Measurements from ENCODE around the gene SRSF3.
"Not testable (repeated sequence)": the region's sequence is repeated elsewhere in the genome, so short reads cannot be mapped to it uniquely, and the experiment has no call there.

The SRSF3 gene

DNA sequence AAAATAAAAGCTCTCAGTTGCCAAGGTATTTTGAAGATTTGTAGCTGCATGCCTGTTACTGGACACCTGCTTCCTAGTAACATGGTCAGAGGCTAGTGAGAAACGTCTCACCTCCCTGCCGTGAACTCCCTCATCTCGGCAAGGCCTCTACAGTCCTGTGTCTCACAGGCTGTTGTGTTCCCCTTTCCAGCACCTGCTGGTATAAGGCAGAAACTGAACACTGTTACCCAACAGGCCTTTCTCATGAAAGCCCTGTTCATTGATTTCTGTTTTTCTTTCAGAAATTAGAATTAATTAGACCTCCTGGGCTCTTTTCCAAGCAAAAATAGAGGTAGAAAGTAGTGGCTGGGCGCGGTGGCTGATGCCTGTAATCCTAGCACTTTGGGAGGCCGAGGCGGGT lies 17.6 kb upstream of the SRSF3 start:
- no peak for DNase-seq (ENCODE audit: low read depth)

DNA sequence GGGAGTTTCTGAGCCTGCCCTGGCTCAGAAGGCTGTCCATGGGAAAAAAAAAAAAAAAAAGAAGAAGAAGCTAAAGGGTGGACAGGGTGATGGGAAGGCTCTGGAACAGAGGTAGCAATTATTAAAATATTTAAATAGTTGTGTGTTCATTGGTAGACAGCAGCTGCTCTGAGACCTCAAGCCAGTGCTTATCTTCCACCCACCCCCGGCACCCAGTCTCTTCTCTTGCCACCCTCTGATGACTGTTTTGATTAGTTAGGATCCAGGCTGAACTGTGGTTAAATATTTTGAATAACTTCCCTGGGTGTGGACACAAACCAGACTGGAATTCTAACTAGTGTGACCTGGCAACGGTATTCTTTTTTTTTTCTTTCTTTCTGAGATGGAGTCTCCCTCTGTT lies 16.9 kb upstream of the SRSF3 start:
- DNase-seq (ENCODE audit: low read depth): peak; percentile 95

DNA sequence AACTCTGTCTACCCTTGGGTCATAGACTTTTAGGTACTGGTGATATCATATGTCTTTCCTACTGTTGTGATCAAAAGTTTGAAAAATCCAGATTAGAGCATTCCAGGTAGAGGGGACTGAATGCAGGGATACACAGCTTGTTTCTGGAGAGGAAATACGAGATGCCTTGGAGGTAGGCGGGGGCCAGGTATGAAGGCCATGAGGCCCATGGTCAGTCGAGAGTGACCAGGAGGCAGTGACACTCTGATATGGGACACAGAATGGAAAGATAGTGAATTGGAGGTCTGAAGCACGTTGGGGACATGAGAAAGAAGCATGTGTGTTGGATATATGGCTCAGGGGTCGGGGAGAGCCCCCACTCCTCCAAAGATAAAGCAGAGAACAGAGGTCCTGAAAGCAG lies 16.1 kb upstream of the SRSF3 start:
- DNase-seq (ENCODE audit: low read depth): no peak

DNA sequence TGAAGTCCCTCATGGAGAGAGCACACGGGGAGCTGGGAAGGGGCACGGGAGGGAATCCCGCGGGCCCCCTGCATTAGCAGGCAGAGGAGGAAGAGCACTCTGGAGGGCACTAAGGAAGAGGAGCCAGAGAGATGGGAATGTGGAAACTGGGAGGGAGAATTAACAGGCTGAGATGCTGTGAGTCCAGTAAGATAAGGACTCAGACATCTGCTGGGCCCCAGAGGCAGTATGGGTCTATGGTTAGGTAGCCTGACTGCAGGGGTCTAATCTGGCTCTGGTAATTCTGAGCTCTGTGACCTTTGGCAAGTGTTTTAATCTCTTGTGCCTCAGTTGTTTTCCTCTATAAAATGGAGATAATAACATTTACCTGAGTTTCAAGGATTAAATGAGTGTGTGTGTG lies 15.7 kb upstream of the SRSF3 start:
- no peak for DNase-seq (ENCODE audit: low read depth)

DNA sequence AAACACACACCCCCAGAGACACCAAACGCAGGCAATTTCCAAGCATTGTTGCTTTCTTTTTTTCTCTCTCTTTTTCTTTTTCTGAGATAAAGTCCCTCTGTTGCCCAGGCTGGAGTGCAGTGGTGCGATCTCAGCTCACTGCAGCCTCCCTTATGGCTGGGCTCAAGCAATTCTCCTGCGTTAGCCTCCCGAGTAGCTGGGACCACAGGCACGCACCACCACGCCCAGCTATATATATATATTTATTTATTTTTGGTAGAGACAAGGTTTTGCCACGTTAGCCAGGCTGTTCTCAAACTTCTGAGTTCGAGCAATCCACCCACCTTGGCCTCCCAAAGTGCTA lies 14.0 kb upstream of the SRSF3 start:
- DNase-seq (ENCODE audit: low read depth): no peak

DNA sequence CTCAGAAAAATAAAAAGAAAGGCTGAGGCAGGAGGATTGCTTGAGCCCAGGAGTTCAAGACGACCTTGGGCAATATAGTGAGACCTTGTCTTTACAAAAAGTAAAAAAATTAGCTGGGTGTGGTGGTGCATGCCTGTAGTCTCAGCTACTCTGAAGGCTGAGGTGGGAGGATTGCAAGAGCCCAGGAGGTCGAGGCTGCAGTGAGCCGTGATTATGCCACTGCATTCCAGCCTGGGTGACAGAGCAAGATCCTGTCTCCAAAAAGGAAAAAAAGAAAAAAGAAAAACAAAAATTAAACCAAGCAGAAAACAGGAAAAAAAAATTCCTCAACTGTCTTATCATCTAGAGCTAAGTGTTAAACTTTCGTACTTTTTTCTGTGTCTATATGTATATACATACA lies 12.4 kb upstream of the SRSF3 start:
- peak; percentile 63 for DNase-seq (ENCODE audit: low read depth)

DNA sequence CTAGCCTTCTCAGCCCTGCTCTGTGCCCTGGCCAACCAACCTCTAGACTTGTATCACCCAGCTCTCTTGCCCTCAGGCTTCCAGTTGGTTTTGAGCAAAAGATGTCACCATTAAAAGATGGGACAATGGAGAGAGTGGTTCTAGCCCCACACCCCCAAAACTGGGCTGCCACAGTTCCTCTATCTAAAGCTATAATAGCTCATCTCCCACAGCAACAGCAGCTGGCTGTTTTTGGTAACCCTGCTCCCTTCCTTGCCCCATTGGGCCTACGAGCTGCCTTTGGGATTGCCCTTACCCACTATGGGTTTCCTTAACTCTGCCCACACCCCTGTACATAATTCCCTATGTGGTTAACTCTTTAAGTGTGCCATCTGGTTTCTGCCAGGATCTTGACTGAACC lies 7.6 kb upstream of the SRSF3 start:
- DNase-seq (ENCODE audit: low read depth): no peak

DNA sequence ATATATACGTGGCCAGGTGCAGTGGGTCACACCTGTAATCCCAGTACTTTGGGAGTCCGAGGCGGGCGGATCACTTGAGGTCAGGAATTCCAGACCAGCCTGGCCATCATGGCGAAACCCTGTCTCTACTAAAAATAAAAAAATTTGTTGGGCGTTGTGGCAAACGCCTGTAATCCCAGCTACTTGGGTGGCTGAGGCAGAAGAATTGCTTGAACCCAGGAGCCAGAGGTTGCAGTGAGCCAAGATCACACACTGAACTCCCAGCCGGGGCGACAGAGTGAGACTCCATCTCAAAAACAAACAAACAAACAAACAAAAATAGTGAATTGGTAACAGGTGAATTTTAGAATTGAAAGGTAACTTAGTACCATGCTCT lies 5.1 kb upstream of the SRSF3 start:
- not testable (repeated sequence) for DNase-seq (ENCODE audit: low read depth)

DNA sequence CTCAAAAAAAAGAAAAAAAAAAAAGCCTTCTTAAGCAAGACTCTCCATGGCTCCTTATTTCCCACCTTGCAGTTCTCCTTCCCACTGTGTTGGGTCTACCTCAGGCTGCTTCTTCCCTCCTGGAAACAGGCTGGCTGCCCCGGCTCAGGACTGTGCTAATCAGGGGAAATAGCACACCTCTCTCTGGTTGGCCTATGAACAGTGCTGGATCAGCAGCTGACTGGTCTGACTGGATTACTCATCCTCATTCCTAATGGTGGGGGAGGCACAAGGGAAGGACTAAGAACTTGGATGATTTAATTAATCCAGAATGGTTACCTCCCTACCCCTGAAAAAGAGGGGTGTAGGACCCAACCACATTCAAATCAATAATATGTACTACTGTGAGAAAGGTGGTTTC lies 3.9 kb upstream of the SRSF3 start:
- peak; percentile 89 for DNase-seq (ENCODE audit: low read depth)

DNA sequence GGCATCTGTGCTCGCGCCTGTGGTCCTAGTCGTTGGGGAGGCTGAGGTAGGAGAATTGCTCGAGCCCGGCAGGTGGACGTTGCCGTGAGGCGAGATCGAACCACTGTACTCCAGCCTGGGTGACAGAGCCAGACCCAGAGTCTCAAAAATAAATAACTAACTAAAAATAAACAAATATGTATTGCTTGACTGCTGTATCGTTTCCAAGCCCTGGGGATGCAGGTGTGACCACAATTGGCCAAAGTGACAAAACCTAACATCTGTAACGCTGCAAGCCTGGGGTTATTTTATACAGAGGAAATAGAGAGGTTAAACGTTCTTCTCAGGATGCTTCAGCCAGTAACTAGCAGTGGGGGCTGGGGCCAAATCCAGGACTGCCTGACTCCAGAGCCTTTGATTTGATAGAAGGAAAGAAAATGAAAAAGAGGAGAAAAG lies 1.9 kb upstream of the SRSF3 start:
- no peak for DNase-seq (ENCODE audit: low read depth)

DNA sequence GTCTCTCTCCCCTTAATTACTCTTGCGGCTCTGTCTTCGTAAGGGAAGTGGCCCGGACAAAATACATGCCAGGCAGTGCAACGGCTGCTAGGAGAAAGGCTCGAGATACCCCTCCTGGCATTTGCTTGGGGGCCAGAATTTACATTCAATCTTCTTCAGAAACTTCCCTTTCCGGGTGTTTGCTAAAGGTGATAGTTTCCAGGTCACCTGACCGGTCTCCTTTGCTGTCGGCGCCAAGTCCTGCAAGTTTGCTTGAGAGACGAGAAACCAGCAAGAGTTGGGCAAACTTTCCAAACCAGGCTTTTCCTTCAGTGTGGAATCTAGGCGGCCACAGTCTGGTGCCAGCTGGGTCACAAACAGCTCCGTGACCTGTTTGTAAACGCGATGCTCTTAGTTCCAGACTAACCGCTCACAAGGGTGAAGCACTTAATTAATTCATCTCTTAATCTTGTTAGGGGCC lies 563 bp upstream of the SRSF3 start:
- DNase-seq (ENCODE audit: low read depth): peak; percentile 67

DNA sequence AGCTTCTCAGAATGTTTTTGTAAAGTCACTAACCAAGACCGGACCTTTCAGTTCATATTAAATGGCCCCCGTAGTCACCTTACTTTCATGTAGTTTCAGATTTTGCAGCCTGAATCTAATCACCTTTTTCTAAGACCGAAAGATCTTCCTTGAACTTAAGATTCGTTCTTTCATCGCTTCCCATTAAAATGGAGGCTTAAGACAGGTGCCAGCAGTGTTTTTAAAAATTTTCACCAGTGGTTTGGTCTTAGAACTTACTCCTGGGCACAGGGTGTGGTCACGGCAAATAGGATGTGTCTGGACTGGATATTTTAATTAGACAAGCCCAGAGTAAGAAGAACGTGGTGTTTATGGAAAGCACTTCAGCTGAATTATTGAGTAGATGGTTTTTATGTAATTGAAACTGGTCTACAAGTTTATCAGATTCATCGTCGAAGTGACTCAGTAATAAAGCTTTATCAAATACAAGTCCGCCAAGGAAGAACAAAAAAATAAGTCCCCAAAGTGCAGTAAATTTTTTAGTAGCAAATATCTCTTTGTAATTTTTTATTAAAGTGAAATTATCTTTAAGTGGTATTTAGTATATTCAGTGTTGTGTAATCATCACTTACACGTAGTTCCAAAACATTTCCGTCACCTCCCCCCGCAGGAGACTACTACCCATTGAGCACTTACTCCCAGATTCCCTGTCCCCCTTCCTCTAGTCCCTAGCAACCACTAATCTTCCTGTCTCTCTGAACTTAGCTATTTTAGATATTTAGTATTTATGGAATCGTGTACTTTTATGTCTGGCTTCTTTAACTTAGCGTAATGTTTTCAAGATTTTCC lies 868 bp downstream of the SRSF3 start:
- DNase-seq (ENCODE audit: low read depth): peak; percentile 75

DNA sequence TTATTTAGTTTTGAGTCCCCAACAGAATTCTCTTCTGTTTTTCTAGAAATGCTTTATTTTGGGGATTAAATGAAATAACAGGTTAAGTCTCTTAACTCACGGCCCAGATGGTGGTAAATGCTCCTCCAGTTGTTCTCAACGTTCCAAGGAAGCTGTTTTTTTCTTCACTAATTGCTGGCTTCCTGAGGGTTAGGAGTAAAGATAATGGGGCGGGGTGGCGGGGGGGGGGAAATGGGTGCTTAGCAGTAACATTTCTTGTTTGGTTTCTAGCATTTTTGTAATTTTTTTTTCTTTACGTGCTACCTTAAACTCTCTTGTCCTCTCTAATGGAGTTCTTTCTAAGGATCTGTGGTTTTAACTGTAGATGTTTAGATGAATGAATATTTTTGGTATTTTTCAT lies 2.2 kb downstream of the SRSF3 start:
- peak; percentile 75 for DNase-seq (ENCODE audit: low read depth)

DNA sequence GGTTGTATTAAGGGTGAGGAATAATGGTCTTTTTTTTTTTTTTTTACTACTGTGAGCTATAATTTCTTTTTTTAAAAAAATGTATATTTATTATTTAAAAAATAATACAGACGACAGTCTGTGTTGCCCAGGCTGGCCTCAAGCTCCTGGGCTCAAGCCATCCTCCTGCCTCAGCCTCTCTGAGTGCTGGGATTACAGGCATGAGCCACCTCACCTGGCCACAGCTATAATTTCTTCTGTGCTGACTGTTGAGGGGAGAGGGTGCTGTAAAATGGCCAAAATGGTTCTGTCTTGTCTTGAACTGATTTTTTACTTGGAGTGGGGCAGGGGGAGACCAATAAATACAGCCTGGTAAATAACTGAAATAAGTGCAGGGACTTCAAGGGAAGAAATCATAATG lies 3.6 kb downstream of the SRSF3 start:
- DNase-seq (ENCODE audit: low read depth): no peak

DNA sequence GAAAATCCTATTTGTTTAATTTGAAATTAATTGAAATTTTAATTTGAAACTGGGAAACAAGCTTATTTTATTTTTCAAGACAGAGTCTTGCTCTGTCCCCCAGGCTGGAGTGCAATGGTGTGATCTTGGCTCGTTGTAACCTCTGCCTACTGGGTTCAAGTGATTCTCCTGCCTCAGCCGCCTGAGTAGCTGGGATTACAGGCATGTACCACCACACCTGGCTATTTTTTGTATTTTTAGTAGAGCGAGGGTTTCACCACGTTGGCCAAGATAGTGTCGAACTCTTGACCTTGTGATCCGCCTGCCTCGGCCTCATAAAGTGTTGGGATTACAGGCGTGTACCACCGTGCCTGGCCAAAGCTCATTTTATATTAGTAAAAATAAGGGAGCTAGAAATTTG lies 4.2 kb downstream of the SRSF3 start:
- DNase-seq (ENCODE audit: low read depth): no peak

DNA sequence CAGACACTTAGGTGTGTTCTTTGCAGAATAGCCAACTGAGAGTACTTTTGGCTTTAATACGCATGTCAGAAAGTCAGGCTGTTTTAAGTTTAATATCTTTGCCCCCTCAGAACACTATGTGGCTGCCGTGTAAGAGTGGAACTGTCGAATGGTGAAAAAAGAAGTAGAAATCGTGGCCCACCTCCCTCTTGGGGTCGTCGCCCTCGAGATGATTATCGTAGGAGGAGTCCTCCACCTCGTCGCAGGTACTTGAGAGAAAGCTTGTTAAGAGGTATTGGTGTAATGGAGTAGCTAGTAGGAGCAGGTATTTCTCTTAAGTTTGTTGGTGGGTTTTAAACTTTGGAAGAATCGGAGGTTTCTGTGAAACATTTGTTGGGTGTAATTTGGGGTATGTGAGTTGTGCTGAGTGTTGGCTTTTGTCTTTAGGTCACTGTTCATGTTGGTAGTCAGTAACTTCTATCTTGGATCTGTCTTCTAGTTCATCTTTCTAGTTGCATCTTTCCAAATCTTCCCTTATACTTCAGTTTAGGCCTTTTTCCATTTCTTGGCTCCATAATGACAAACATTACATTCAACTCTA lies 4.7 kb downstream of the SRSF3 start:
- DNase-seq (ENCODE audit: low read depth): no peak

DNA sequence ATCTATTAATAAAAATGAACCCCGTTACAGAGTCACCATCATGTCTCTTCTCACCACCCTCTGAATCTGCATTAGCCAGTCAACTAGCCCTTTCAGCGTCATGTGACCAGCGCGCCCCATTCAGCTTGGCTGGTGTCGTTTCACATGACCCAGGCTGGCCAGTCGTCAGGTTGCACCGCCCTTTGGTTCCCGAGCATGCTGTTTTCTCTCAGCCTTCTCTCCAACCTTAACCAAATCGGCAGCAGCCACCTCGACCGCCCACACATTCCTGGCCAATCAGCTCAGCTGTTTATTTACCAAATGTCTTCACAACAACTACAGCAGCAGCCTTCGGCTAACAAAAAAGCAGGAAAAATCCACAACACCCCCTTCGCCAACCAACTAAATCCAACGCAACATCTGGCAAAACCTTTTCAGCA lies 5.6 kb downstream of the SRSF3 start:
- DNase-seq (ENCODE audit: low read depth): peak; percentile 58

DNA sequence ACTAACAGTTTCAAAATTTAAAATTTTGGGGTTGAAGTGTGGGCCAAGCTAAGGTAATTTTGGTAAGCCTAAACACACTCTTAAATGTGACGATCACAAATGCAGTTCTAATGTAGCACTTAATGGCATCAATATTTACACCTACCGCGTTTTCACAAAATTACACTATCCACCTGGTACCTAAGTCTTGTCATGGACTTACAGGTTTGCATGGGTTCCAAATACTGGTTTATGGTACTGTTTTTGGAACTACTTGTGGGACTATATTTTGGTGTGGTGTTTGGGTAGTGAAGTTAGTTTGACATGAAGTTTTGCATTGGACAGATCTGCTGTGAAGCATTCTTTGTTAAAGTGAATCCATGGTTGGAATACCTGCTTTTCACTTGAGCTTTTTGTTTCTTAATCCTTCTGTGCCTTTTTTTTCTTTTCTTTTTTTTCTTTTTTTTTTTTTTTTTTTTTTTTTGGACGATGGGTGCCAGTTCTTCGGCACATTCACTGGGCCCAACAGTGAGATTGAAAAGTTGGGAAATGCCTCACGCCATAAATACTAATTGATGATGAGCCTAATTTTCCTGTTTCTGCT lies 6.5 kb downstream of the SRSF3 start:
- DNase-seq (ENCODE audit: low read depth): no peak

DNA sequence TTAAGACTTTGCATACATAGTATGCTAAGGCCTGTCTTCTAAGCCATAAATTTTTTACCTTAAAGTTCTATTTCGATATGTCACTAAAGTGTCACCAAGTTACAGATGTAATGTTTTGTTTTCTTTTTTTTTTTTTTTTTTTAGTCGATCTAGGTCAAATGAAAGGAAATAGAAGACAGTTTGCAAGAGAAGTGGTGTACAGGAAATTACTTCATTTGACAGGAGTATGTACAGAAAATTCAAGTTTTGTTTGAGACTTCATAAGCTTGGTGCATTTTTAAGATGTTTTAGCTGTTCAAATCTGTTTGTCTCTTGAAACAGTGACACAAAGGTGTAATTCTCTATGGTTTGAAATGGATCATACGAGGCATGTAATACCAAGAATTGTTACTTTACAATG lies 7.7 kb downstream of the SRSF3 start:
- not testable (repeated sequence) for DNase-seq (ENCODE audit: low read depth)

DNA sequence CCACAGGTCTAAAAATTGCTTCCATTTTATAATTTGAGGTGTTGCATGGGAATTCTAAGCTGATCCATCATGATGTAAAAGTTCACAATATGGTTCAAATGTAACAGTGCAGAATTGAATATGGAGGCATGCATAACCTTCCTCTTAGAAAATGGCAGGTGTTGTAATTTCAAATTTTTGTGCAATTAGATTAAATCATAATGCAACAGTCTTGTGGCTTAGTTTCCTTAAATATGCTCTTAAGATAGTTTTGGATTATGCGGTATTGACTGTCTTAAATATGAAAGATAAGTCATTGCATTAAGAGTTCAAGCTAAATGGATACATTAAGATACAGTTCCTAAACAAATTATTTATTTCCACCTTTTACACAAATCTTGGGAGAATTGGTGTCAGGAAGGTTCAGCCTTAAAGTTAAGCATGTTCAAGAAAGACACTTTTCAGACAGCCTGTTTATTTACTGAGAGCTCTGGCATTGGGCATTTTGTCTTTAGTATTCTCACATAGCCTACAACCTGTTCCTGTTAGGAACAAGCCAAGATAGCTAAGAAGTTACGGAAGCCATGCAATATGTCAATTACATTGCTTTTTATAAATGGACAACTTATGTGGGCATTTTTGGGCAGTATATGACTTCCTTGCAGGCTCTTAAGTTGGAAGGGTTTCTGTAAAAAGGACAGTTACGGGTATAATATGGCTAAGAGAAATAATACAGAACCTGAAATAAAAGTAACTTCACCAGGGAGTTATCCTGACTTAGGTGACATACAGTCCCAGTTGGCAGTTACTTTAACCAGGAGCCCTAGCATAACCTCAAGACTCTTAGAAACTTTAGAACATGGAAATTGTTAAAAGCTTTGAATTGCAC lies 9.3 kb downstream of the SRSF3 start:
- no peak for DNase-seq (ENCODE audit: low read depth)

DNA sequence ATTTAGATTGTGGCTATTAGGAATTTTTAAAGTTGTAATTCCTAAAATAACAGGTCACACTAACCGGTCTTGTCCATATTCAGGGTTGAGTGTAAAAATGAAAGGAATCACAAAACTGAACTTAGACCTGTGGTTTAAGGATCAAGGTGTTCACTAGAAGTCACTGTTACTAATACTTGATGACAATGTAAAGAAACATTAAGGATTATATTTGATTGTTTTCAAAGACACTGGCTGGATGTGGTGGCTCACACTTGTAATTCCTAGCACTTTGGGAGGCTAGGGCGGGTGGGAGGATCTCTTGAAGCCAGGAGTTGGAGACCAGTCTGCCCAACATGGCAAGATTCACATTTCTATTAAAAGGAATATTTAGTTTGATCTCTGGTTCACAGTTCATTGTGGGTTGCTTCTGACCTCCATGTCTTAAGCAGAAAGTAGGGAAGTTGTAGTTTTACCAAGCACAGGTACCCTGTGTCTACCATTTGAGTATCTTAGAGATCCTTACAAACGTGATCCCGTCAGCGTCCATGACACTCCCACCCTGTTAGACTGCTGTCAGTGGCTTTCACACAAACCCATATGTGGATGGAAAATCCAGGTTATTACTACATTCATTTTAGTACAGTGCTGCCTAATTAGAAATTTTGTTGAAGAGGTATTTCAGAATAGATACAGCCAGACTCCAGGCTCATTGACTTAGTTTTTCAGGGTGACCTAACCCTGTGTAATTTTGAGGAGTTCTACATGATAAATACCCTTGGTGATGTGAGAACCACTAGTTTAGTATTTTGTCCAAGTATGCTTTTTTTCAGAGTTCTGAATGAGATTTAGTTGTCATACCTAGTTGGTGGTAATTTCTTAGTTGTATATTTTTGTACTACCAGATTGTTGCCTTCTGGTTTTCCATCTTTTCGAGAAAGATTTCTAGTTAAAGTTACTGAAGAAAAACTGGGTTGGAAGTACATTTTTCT lies 10.2 kb downstream of the SRSF3 start:
- no peak for DNase-seq (ENCODE audit: low read depth)

Data from EH (cell line).